Left renal cortex interstitium (tissue), 4 donors: ENCODE measurements around the gene DHX58. TPM values are rescaled to one million over a fixed set of nuclear protein-coding genes. Genes with fewer than 3 reads are reported as not detected.

Experiments used
- DNase-seq, 4 donors: peaks; one replicate each; pipeline ENCODE4 v3.0.0-alpha.2; 2013; ENCODE audit warnings: low read depth in 4 of 4, low spot score in 2 of 4, missing footprints in 1 of 4
- polyA plus RNA-seq, 4 donors: library from polyadenylated mRNA; unstranded; fragments of 120-200 nt; gene quantifications; one replicate each; pipeline ENCODE4 v1.2.1, GENCODE V29; 2013; ENCODE audit not compliant: insufficient read length in 4 of 4

DHX58 gene
- polyA plus RNA-seq, 4 donors, result 8.9 to 11.2 (median 9.8) TPM

GRCh38 chr17:42130310-42130936 is 17.9 kb upstream of the DHX58 start:
- DNase-seq, result no peak

GRCh38 chr17:42129109-42129837 is 16.8 kb upstream of the DHX58 start:
- no peak for DNase-seq

DNA sequence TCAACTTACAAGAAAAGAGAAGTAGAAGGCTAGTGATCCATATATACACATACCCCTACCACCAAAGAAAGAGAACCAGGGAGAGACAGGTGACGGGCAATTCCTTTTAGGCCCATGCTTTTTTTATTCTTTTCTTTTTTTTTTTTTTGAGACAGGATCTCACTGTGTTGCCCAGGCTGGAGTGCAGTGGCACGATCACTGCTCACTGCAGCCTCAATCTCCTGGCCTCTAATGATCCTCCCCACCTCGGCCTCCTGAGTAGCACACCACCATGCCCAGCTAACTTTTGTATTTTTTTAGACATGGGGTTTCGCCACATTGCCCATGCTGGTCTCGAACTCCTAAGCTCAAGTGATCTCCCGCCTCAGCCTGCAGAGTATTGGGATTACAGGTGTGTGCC is 14.9 kb upstream of the DHX58 start:
- DNase-seq, result no peak

DNA sequence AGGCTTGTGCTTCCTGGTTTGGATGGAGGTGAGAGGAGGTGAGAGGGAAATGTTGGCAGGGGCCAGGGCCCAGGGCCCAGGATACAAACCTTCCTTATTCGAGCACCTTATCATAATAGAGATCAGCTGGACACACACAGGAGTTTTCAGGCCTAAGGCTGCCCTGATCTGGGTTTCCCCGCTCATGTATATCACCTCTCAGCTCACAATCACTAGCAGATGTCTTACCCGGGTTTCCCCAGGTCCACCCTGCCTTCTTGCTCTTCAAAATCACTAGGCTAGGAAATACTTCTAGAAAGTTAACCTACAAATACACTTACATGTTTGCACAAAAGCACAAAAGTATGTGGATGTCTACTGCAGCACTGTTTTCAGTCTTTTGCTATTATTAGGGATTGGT is 14.3 kb upstream of the DHX58 start:
- no peak for DNase-seq

- no peak for DNase-seq
Measured at GRCh38 chr17:42125565-42125964, 13.1 kb upstream of the DHX58 start.

- DNase-seq, result no peak
Measured at GRCh38 chr17:42124256-42124655, 11.7 kb upstream of the DHX58 start.

- no peak for DNase-seq
Measured at GRCh38 chr17:42122371-42123303, 10.1 kb upstream of the DHX58 start, which contains the start of gene HSPB9. HSPB9 (plus strand) TSS chr17:42122804; CDS start chr17:42122851, 47 bp downstream.

- DNase-seq, result peak in 1 of 4 donors; percentile 73
Measured at GRCh38 chr17:42120770-42121769, 8.6 kb upstream of the DHX58 start, which contains the start of gene KAT2A. KAT2A (minus strand) TSS chr17:42121367; CDS start chr17:42121304, 63 bp downstream.

DNA sequence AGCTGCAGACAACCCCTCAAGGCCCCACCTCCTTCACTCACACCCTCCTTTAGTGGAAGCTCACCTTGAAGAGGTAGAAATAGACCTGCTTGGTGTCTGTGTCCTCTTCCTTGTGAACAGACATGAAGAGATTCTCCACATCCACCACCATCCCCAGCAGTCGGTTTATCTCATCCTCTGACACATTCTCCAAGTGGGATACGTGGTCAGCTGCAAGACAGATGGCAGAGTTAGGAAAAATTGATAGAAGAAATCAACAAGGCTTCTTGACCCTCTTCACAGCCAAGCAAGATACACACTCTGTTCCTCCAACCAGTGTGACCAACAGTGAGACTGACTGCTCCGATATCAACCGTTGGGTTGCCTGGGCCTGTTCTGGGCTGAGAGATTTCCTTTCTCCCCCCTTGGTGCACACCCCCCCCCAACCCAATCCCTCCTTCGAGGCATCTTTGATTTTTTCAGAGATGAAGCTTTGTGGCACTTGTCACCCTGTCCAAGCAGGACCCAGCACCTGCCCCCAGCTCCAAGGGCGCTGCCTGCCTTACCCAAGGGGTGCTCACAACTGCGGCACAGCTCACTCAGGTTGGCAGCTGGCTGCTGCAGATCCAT is 7.8 kb upstream of the DHX58 start:
- no peak for DNase-seq

DNA sequence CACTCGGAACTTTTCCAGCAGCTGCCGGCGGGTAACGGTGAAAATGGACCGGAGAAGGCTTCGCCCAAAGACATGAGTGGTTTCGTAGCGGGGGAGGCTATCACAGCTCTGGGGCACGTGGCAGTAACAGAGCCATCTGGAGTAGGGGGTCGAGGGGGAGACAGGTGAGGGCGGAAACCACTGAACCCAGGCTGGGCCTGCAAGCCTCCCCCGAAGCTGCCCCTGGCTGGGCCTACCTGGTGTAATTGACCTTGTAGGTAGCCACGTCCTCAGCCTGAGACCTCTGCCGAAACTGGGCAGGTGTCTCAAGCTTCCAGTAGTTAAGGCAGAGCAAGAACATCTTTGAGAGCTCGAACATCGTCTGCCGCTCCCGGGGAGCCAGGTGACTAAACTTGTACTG is 6.8 kb upstream of the DHX58 start:
- DNase-seq, result no peak

DNA sequence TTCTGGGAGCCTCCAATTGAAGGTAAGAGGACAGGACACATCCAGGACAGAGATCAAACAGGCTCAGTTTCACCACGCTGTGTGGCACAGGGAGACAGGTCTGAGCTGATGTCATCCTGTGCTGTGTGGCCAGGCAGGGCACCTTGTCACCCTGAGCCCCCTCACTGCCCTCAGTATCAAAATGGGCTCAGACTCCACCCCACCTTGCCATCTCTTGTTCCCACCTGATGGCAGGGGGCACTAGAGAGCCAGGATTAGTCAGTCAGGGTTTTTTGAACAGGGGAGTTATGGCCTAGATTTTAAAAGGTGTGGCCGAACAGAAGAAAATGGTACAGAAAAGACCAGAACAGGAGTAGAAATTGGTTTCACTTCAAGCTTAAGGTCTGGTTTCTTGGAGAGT is 6.0 kb upstream of the DHX58 start:
- DNase-seq, result no peak

- no peak for DNase-seq
Measured at GRCh38 chr17:42118126-42118510, 5.6 kb upstream of the DHX58 start.

DNA sequence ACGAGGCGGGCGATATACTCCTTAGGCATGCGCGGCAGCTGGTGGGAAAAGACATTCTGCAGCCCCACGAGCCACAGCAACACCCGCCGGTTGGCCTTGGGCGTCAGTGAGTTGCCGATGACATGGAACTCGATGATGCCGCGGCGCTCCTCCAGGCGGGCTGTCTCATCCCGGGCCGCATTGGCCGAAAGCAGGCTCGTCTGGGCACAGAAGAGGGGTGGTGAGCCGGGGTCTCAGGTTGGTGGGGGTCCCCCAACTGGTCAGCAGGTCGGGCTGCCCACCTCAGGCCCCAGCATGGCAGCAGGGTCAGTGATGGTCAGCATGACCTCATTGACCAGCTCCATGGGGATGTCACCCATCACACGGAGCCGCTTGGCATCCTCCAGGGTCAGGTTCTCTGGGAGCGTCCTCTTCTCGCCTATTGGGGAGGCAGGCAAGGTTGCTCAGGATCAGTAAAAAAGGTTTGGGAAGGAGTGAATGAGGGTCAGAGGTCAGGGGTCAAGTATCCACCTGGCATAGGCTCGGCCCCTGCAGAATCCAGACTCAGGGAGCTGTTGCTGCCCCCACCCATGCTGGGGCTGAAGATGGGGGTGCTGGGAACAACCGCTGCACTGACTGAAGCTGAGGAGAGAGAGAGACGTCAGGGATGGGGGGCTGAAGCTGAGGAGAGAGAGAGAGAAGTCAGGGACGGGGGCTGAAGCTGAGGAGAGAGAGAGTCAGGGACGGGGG is 5.0 kb upstream of the DHX58 start:
- DNase-seq, result no peak

- peak in 1 of 4 donors; percentile 82 for DNase-seq
Measured at GRCh38 chr17:42116705-42117396, 4.3 kb upstream of the DHX58 start.

DNA sequence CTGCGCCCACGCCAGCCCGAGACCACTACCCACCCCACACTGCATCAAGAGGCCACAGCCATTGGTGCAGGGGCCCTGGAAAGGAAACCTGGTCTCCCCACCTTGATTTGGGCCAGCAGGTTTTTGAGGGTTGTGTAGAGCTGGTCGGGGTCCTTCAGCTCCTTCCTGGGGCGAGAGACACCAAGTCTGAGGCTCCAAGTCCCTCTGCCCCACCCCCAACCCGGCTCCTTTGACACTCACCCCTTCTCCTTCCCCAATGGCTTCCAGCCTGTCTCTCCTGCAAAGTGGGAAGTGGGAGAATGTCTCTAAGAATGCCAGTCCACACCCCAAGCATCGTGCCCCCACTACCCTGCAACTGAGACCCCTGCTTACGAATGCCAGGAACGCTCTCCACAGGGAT is 1.6 kb upstream of the DHX58 start:
- DNase-seq, result no peak

DNA sequence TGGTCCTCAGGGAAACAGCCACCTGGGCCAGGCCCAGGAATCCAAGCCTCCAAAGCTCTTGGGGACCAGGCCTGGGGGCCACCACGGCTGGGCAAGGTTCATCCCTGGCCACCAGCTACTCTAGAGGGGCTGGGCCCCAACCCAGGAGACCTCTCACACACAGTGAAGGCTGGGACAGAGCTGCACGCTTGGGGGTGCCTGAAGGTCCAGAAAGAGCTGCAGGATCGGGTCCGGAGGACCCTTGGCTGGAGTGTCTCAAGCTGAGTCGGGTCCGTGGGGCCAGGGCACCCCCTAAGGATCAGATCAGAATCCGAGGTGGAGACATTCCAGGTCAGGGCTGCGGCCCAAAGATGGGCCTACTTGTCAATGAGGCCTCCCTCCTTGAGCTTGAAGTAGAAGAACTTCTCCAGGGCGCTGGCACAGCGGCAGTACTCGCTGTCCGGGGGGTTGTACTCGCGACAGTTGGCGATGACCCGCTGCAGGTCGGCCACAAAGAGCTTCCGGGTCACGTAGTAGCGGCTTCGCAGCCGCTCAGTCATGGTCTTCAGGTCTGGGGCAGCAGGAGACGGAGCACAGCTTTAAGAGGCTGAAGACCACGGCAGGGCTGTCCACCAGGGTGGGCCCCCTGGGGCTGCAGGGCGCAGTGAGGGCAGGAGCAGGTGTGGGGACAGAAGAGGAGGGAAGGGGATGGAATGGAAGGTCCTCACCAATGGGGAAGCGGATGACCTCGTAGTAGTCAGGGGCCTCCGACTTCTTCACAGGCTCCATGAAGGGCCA is 967 bp upstream of the DHX58 start:
- no peak for DNase-seq

DNA sequence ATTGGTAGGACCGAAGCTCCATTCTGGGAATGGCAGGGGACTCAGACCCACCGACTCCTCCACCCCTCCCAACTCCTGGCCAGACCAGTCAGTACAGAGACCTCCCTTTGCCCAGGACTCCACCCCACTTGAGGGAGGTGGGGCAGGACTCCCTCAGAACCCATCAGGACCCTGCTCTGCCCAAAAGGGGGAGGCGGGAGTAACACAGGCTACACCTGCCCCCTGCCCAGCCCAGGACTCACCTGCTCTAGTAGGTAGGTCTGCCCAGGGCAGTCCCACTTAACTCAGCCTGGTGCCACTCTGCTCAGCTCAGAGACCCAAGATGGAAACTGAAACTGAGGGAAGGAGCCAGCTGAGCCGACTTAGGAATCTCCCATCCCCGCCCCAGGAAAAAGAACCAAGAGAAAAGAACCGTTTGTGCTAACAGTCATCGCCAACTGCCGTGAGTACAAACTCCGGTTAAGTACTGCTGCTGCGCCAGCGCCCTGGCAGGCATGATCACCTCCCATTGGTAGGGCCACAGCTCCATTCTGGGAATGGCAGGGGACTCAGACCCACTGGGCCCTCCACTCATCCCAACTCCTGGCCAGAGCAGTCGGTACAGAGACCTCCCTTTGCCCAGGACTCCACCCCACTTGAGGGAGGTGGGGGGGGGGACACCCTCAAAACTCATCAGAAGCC is 503 bp downstream of the DHX58 start:
- no peak for DNase-seq
